Activated CD4-positive, CD25-positive, alpha-beta regulatory T cell treated with anti-CD3 and anti-CD28 coated beads, Interleukin-2, amount 50 U/mL, for 72 hours (primary cell): Measurements from ENCODE around the gene DSE.
"Not testable (repeated sequence)": the region's sequence is repeated elsewhere in the genome, so short reads cannot be mapped to it uniquely, and the experiment has no call there.

Experiments used
- DNase-seq: peaks from one replicate; pipeline ENCODE4 v3.0.0; 2021

Gene DSE

GRCh38 chr6:116370760-116371119 is at the start of gene DSE:
TSS of gene DSE (plus strand) at chr6:116370947. CDS start at chr6:116399251, 28,304 bp downstream.
- peak; percentile 48 for DNase-seq

DNA sequence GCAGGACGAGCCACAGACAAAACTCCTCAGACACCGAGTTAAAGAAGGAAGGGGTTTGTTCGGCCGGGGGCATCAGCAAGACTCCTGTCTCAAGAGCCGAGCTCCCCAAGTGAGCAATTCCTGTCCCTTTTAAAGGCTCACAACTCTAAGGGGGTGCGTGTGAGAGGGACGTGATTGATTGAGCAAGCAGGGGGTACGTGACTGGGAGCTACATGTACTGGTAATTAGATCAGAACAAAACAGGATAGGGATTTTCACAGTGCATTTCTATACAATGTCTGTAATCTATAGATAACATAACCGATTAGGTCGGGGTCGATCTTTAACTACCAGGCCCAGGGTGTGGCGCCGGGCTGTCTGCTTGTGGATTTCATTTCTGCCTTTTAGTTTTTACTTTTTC is 48.8 kb upstream of the DSE start:
- DNase-seq = not testable (repeated sequence)

DNA sequence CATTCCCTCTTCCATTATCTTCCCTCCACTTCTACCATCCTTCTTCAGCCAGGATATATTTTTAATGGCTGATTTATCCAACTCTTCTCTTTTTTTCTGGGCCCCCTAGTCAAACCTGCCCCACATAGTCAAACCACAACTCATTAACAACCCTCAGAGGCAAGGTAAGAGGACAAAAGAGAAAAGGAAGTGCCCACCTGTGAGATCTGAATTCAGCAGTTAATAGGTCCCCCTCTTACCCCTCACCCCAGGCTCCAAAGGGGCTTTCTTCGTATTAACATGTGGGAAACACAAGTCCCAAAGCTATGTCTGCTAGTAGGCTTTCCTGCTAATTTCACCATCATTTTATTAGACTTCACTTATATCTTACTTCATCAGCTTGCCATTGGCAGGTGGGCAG is 46.9 kb upstream of the DSE start:
- DNase-seq = no peak

GRCh38 chr6:116325634-116326132 is 45.1 kb upstream of the DSE start:
- DNase-seq = not testable (repeated sequence)

GRCh38 chr6:116326181-116326671 is 44.5 kb upstream of the DSE start:
- DNase-seq = no peak

- no peak for DNase-seq
Measured at GRCh38 chr6:116326996-116327395, 43.8 kb upstream of the DSE start.

DNA sequence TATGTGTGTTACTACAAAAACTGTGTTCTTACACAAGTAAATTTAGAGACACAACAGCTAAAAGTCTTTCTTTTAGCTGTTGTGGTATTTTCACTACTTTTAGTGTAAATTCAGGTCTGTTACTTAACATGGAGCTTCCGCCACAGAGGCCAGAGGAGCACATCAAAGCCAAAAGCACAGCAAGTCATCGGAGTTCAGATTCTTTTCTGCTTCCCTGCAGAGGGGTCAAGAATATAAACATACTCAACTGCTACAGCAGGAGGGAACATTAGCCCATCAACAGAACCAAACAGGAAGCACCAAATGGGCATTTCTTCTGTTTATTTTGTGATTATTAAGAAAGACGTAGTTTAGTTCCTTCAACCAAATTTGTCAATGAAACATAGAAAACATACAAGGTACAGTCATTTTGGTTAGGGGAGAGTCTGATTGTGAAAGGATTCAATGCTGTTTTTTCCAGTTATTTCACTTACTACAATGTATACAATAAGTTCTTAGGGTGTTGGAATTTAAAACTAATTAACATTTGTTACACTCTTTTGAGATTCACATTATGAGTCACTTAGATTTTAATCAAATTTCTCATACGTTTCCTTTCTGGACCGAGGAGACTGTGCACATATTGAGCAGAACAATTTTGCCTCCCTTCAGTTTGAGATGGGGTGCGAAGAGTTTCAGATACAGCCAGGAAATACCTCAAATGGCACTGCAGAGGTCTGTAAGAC is 42.8 kb upstream of the DSE start:
- DNase-seq = no peak

GRCh38 chr6:116328528-116328903 is 42.2 kb upstream of the DSE start:
- no peak for DNase-seq

DNA sequence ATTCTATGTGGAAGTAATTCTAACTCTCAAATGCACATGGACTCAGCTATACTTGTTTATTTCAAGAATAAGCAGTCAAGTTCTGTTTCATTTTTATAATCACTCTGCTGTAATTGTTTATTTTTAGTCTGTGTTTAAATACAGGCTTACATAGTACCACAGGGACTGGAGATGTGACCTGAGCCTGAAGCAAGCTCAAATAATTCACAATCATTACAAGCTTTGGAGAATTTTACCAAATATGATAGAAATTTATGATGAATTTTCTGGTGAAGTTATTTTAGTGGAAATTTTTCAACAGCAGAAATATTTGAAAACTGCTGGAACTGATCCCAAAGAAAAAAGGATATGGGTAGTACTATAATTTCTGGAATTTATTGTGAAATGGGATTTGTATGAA is 41.6 kb upstream of the DSE start:
- no peak for DNase-seq

GRCh38 chr6:116330511-116330910 is 40.2 kb upstream of the DSE start:
- no peak for DNase-seq

GRCh38 chr6:116332096-116332495 is 38.7 kb upstream of the DSE start:
- DNase-seq = no peak

DNA sequence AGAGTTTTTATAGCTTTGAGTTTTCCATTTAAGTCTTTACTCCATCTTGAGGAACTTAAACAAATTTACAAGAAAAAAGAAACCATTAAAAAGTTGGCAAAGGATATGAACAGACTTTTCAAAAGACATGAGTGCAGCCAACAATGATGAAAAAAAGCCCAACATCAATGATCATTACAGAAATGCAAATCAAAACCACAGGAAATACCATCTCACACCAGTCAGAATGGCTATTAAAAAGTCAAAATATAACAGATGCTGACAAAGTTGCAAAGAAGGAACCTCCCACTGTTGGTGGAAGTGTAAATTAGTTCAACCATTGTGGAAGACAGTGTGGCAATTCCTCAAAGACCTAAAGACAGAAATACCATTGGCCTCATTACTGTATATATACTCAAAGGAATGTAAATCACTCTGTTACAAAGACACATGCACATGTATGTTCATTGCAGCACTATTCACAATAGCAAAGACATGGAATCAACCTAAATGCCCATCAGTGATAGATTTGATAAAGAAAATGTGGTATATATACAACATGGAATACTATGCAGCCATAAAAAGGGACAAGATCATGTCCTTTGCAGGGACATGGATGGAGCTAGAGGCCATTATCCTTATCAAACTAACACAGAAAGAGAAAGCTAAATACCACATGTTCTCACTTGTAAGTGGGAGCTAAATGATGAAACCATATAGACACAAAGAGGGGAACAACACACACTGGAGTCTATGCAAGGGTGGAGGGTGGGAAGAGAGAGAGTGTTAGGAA is 35.9 kb upstream of the DSE start:
- DNase-seq = not testable (repeated sequence)

GRCh38 chr6:116335612-116336215 is 35.0 kb upstream of the DSE start:
- no peak for DNase-seq

DNA sequence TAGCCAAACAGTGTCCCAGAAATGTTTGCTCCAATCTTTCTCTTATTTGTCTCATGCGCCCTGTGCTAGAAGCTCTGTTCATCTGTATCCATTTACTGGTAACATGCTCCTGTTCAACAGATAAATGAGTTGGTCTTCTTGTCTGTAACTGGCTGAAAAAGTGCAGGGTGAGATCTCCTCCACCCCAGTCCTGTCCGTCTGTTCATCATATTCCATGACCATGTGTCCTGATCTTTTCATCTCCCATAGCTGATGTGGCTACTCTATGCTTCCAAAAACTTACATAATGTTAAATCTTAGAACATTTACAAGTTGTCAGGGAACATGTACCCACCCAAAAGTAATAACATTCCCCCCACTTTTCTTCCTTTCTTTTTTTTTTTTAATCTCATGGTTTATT is 31.8 kb upstream of the DSE start:
- no peak for DNase-seq

GRCh38 chr6:116340625-116341024 is 30.1 kb upstream of the DSE start:
- DNase-seq = not testable (repeated sequence)

DNA sequence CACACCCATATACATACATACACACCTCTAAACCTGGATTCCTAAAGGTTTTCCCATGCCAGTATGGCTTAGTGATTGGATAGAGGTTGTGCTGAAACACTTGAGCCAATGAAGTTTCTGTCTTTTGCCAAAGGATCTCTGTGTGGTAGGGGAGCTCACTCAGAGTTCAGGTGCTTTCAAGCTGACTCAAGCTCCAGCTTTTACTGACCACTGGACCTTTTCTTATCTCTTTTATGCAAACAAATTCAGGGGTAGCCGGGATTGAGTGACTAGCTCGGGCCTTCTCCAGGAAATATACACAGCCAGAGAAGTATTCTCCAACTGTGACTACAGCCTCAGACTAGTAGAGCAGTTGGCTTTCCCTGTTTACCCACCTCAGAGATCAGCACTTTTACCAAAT is 21.5 kb upstream of the DSE start:
- DNase-seq = no peak

DNA sequence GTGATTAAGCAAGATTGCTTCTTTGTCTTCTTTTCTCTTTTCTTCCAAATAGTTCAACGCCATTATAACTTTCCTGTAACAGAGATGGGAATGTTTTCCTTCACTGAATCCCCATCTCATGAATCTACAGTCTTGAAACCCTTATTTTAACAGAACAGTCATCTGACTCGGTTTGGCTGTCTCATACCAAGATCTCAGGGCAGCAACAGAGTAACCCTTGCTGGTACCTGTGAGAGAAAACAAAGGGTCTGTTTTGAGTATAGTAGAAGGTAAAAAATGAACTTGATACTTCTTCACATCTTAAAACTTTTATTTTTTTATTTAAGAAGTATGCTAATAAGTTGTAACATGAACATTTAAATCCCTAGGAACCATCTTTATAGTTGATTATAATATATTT is 19.6 kb upstream of the DSE start:
- DNase-seq = no peak

DNA sequence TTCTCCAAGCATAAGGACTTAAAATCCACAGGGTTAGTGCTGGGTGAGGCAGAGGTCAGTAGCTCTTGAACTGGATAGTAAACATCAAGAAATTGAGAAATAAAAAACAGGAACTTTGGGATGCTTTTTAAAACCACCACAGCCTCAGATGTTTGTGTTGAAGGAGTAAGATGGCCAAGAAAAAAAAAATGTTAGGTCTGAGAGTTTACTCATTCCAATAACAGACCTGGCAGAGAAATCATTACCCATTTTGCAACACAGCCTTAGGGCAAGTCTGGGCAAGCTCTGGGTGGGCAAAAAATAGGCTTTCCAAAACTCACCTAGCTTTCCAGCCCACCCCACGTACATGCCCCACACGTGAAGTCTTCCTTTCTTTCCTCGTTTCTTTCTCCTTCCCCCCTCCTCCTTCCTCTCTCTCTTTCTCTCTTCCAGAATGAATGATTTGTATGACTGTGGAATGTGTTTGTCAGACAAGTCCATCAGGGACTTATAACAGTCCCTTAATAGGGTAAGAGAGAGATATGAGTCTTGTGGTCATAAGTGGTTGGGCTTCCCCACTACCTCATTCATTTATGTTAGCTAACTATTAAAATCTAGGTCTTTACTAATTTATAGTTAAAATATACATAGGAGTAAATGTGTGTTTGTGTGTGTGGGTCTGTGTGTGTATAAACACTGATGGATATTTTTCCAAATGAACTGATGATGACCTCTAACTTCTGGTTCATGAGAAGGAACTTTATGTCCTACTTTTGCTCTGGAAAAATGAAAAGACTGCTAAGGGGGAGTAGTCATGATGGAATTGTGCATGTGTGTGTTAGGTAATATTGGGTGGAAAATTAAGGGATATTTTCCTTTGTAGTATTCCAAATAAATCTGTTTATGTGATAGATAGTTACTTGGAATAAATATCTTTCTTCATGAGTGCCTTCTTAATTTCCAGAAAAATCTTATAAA is 18.0 kb upstream of the DSE start:
- DNase-seq = no peak

GRCh38 chr6:116354236-116354635 is 16.5 kb upstream of the DSE start:
- DNase-seq = no peak

DNA sequence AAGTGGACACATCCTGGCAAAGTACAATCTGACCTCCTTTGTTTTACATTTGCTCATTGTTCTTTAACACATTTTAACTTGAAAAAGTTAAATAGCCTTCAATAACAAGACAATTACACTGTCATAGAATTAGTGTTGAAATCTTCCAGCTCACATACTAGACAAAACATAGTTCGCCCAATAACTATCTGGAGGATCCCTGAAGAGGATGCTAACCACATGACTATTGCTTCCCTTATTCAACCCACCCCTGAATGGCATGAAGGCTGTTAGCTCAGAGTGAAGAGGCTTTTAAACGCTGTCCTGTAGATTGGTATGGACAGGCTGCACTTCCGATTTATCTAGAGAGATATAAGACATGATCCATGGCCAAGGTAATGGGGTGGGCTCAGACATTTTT is 15.0 kb upstream of the DSE start:
- no peak for DNase-seq

DNA sequence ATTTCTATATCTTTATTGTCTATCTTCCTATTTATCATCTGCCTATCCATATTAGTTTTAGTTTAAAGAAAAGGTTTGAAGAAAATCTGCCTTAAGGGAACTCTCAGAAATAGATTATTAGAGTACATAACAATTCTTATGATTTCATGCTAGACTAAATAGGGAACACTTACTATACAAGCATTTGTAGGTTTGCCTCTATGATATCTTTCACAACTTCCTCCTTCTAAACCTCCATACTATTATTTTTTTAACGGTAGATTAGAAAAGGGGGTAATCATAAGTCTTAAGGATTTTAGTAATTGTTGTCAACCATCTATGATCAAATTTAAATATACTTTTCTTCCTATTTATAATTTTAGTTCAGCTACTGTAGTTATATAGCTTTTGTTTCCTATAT is 11.6 kb upstream of the DSE start:
- no peak for DNase-seq

DNA sequence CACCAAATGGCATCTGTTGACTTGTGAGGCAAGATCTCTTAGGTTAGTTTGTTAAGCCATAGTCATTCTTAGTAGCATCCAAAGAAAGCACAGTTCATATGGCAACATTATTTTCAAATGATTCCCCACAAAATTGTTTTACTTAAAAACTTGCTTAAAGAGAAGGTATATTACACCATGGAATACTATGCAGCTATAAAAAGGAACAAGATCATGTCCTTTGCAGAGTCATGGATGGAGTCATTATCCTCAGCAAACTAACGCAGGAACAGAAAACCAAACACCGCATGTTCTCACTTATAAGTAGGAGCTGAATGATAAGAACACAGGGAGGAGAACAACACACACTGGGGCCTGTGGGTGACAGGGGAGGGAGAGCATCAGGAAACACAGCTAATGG is 10.9 kb upstream of the DSE start:
- no peak for DNase-seq

- no peak for DNase-seq
Measured at GRCh38 chr6:116362276-116362675, 8.5 kb upstream of the DSE start.
